NCI-H526 treated with DMSO at 0.1 percent for 48 hours (cell line): Measurements from ENCODE around the gene ASB18.

Experiments
- DNase-seq: peaks from one replicate; lab custom pipeline; 2025; lab: John Stamatoyannopoulos, UW

The ASB18 gene

GRCh38 chr2:236163471-236164200, 100.6 kb downstream of the ASB18 start:
- no peak for DNase-seq

- DNase-seq = no peak
Observed at GRCh38 chr2:236162882-236163470, 101.2 kb downstream of the ASB18 start.

- peak; percentile 56 for DNase-seq
Observed at GRCh38 chr2:236162031-236162845, 102.0 kb downstream of the ASB18 start.

GRCh38 chr2:236161531-236161930, 102.7 kb downstream of the ASB18 start:
- peak; percentile 97 for DNase-seq

GRCh38 chr2:236161082-236161462, 103.1 kb downstream of the ASB18 start:
- no peak for DNase-seq

GRCh38 chr2:236160366-236161081, 103.7 kb downstream of the ASB18 start:
- no peak for DNase-seq

GRCh38 chr2:236159778-236160170, 104.4 kb downstream of the ASB18 start:
- no peak for DNase-seq

- no peak for DNase-seq
Observed at GRCh38 chr2:236158969-236159777, 105.0 kb downstream of the ASB18 start.

GRCh38 chr2:236157815-236158498, 106.2 kb downstream of the ASB18 start:
- DNase-seq = no peak

GRCh38 chr2:236157366-236157765, 106.8 kb downstream of the ASB18 start:
- DNase-seq = no peak

GRCh38 chr2:236156860-236157194, 107.4 kb downstream of the ASB18 start:
- DNase-seq = no peak

GRCh38 chr2:236156095-236156859, 107.9 kb downstream of the ASB18 start:
- no peak for DNase-seq

GRCh38 chr2:236155406-236155805, 108.8 kb downstream of the ASB18 start:
- no peak for DNase-seq

GRCh38 chr2:236146436-236146835, 117.8 kb downstream of the ASB18 start:
- no peak for DNase-seq

GRCh38 chr2:236143811-236144210, 120.4 kb downstream of the ASB18 start:
- no peak for DNase-seq
